Measurements from ENCODE around the gene ALCAM.

Gene ALCAM

GRCh38 chr3:105534491-105534890 lies 167.8 kb downstream of the ALCAM start (continued):
- no peak for TF ChIP-seq ZNF140 (tag by site-specific recombination; IDR thresholded peaks at IDR 0.05)

- ChIA-PET CTCF (no interaction called here), POLR2A (no interaction called here)
- no peaks in the 10 kb centered on the region for H3K9me3 ChIP-seq (ENCODE audit: control insufficient read depth, insufficient read depth, low read depth, low read length)
- H3K4me1 ChIP-seq (ENCODE audit: control insufficient read depth, insufficient read depth, low read length), result no peaks in the 10 kb centered on the region
- H3K4me3 ChIP-seq (ENCODE audit: low read depth, low read length), result no peak overlapping the region
- no peak overlapping the region for H3K27ac ChIP-seq (ENCODE audit: extremely low read depth, low read depth, low read length)
- TF ChIP-seq OSR2 (tag by site-specific recombination; IDR thresholded peaks at IDR 0.05), result no peak
- TF ChIP-seq SCRT1 (tag by site-specific recombination; IDR thresholded peaks at IDR 0.05; ENCODE audit: borderline replicate concordance), result no peak
- no peak for TF ChIP-seq ZNF398 (tag by site-specific recombination; IDR thresholded peaks at IDR 0.05)
- TF ChIP-seq PRDM10 (tag by site-specific recombination; IDR thresholded peaks at IDR 0.05), result no peak
- TF ChIP-seq ZNF623 (tag by site-specific recombination; IDR thresholded peaks at IDR 0.05), result no peak
- TF ChIP-seq ZNF302 (tag by site-specific recombination; IDR thresholded peaks at IDR 0.05; ENCODE audit: low read depth), result no peak
- no peak for TF ChIP-seq ZNF394 (tag by site-specific recombination; IDR thresholded peaks at IDR 0.05; ENCODE audit: borderline replicate concordance)
- no peak for TF ChIP-seq GLIS2 (tag by site-specific recombination; IDR thresholded peaks at IDR 0.05)
- no peak for TF ChIP-seq ZNF610 (tag by site-specific recombination; IDR thresholded peaks at IDR 0.05; ENCODE audit: borderline replicate concordance)
- TF ChIP-seq PBX3 (CRISPR knock-in tag; IDR thresholded peaks at IDR 0.05), result no peak
- no peak for TF ChIP-seq ZNF830 (tag by site-specific recombination; IDR thresholded peaks at IDR 0.05; ENCODE audit: low read depth)
- TF ChIP-seq ZNF184 (tag by site-specific recombination; IDR thresholded peaks at IDR 0.05), result no peak
- no peak for TF ChIP-seq ZNF560 (tag by site-specific recombination; IDR thresholded peaks at IDR 0.05; ENCODE audit: borderline replicate concordance)
- no peak for TF ChIP-seq INSM2 (tag by site-specific recombination; IDR thresholded peaks at IDR 0.05)
- TF ChIP-seq ZNF645 (tag by site-specific recombination; IDR thresholded peaks at IDR 0.05), result no peak
- no peak for TF ChIP-seq ZBTB10 (tag by site-specific recombination; IDR thresholded peaks at IDR 0.05)
- no peak for TF ChIP-seq HIC1 (tag by site-specific recombination; IDR thresholded peaks at IDR 0.05)
- peaks cover 0 to 26% of the 10 kb centered on the region in 2 experiments; a peak in 1 of 3 replicates for H3K36me3 ChIP-seq (ENCODE audit: control insufficient read depth in 2 of 2, insufficient read depth in 1 of 2, low read length in 2 of 2)
Measured at GRCh38 chr3:105537371-105538080, 170.8 kb downstream of the ALCAM start.

All from HEK293 (cell line).